GM12864 (cell line): Measurements from ENCODE around the gene PFDN2.

ENCODE experiments used
- DNase-seq: peaks from one replicate; pipeline ENCODE4 v3.0.0-alpha.2; 2011; ENCODE audit warnings: low read depth
- H3K4me3 ChIP-seq: 2 replicates; pipeline ENCODE4 v1.5.1; 2011; ENCODE audit warnings: mild to moderate bottlenecking, low read depth, low read length, control low read depth
- CTCF ChIP-seq: IDR thresholded peaks from 2 replicates; pipeline ENCODE4 v1.5.1; 2011; ENCODE audit warnings: low read depth, mild to moderate bottlenecking, moderate library complexity, low read length, control low read depth, inconsistent platforms; ENCODE audit errors: missing control alignments

Gene PFDN2

GRCh38 chr1:161081519-161081918 is 36.3 kb downstream of the PFDN2 start:
- TF ChIP-seq CTCF = no peak
- no peak overlapping the region for H3K4me3 ChIP-seq

GRCh38 chr1:161080441-161081405 is 37.1 kb downstream of the PFDN2 start:
- no peak for DNase-seq
- no peak overlapping the region for H3K4me3 ChIP-seq
- TF ChIP-seq CTCF = no peak

More at GRCh38 chr1:161081519-161081918, 36.3 kb downstream of the PFDN2 start:
- no peak for DNase-seq

GRCh38 chr1:161079436-161080110 is 38.3 kb downstream of the PFDN2 start:
- no peak for DNase-seq
- H3K4me3 ChIP-seq = no peak overlapping the region
- no peak for TF ChIP-seq CTCF

- H3K4me3 ChIP-seq = no peak overlapping the region
- no peak for DNase-seq
- TF ChIP-seq CTCF = no peak
Observed at GRCh38 chr1:161077426-161077825, 40.4 kb downstream of the PFDN2 start.

GRCh38 chr1:161076410-161076809 is 41.4 kb downstream of the PFDN2 start:
- H3K4me3 ChIP-seq = no peak overlapping the region
- no peak for TF ChIP-seq CTCF
- no peak for DNase-seq

- TF ChIP-seq CTCF = no peak
- no peak for DNase-seq
- no peak overlapping the region; the same call in 1 of the 2 replicates for H3K4me3 ChIP-seq
Observed at GRCh38 chr1:161074676-161075368, 43.0 kb downstream of the PFDN2 start.
